Measurements from ENCODE around the gene ZNF41.

DNA sequence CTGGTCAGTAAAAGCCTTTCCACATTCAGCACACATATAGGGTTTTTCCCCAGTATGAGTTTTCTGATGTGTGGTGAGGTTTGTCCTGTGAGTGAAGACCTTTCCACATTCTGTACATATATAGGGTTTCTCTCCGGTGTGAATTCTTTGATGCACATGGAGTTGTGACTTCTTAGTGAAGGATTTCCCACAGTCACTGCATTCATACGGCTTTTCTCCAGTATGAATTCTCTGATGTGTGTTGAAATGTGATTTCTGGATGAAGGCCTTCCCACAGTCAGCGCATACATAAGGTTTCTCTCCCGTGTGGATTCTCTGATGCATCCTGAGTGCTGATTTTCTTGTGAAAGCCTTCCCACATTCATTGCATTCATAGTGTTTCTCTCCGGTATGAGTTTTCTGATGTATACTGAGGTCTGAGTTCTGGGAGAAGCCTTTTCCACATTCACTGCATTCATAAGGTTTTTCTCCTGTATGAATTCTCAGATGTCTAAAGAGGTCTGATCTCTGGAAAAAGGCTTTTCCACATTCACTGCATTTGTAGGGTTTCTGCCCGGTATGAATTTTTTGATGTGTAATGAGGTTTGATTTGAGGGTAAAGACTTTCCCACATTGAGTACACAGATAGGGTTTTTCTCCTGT lies 34.7 kb downstream of the ZNF41 start:
- TF ChIP-seq POLR2A (IDR thresholded peaks at IDR 0.05) (no peak), CTCF (IDR thresholded peaks at IDR 0.05 in 4 of 5, conservative IDR thresholded peaks at IDR 0.05 in 1 of 5) (no peak)
